Measurements from ENCODE around the gene AFMID. TPM values are rescaled to one million over a fixed set of nuclear protein-coding genes. Genes with fewer than 3 reads are reported as not detected.

AFMID gene
- total and polyA plus RNA-seq, 2 of the 8 experiments (the other 6 are each of a cell fraction or from before 2014, with no cell fraction given): 49.0 to 53.0 TPM

DNA sequence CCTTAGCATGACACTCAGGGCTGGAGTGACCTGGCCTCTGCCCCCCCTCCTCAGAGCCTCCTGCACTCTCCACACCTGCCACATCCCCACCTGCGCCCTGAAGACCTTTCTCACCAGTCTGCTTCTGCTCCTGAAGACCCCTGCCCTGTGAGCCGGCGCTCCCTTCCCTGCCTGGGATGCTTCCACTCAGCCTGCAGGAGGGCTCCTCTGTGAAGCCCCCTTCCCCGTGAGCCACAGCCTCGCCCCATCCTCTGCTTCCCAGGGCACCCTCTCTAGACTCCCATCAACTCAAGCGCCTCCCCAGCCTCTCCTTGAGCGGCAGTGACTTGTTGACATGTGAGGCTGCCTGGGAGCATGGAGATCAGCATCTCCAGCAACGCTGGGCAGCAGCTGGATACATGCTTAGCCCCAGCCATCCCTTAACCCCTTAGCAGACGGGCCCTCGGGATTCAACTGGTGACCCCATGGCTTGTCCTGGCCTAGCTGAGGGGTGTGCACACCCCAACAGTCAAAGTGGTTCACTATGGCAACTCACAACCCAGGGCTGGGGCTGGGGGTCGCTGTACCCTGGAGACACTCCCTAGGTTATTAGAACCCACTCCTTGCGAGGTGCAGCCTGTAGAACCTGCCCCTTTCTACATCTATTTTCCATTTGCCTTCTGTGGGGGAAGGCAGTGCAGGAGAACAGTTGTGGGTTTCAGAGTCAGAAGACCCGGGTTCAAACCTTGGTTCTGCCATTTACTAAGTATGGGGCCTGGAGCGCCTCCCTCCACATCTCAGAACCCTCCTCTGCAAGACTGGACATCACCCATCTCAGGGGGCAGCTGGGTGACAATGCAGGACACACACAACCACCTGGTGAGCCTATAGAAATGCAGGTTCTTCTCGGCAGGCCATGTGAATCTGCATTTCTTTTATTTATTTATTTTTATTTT lies 65.8 kb downstream of the AFMID start:
- peak overlapping the region; percentile 68; the same call in 1 of the 2 replicates for H2AK5ac ChIP-seq (ENCODE audit: low read depth, low read length)
- POLR2A ChIA-PET (ENCODE audit: partially characterized antibody): interaction anchor here (0.6 to 2.8 kb wide), 3 partner anchors 16 to 214 kb away, joined by 3 to 11 read pairs (median 6); no protein-coding TSS in a partner anchor

More for the DNA sequence above, 65.8 kb downstream of the AFMID start:
- CTCF ChIA-PET (ENCODE audit: partially characterized antibody): interaction anchor here (0.6 to 5.6 kb wide), 11 partner anchors 14 to 170 kb away, joined by 3 to 53 read pairs (median 28); partner anchors contain the start of gene TMEM235
- H2BK20ac ChIP-seq (ENCODE audit: low read length): no peak overlapping the region
- no peak overlapping the region for H3K14ac ChIP-seq (ENCODE audit: insufficient read length)
- no peak overlapping the region for H3K4me3 ChIP-seq (ENCODE audit: extremely low read depth in 1 of 4, insufficient read depth in 2 of 4, low read depth in 3 of 4, low read length in 4 of 4)
- H3K36me3 ChIP-seq (ENCODE audit: control insufficient read depth in 2 of 4, insufficient read depth in 4 of 4, low read length in 3 of 4): no peaks in the 10 kb centered on the region
- no peak overlapping the region for H2BK15ac ChIP-seq (ENCODE audit: low read length)
- H3K4me2 ChIP-seq (ENCODE audit: insufficient read depth in 1 of 2, low read depth in 2 of 2, low read length in 2 of 2): peak overlapping the region in 1 of 2 experiments; percentile 61; a peak in 2 of 4 replicates
- no peak overlapping the region for H2AFZ ChIP-seq (ENCODE audit: low read length)
- H3K4ac ChIP-seq (replicated peaks; ENCODE audit: insufficient read length, low read depth, low read length): no peak overlapping the region
- 87% methylated on average over 14 of the region's 15 CpGs; no CpG with 5 or more reads in 1 of the 2 experiments for WGBS, 2 experiments (ENCODE audit: extremely low coverage in 1 of 2, insufficient coverage in 1 of 2, insufficient read length in 1 of 2, insufficient replicate concordance in 2 of 2, low coverage in 1 of 2, low lambda C conversion rate in 2 of 2, missing lambda C conversion rate in 1 of 2)
- H3K4me1 ChIP-seq (replicated peaks in 1 of 4; ENCODE audit: control insufficient read depth in 3 of 4, insufficient read depth in 4 of 4, low read length in 3 of 4): peaks cover 0 to 33% (median 24%) of the 10 kb centered on the region in 4 experiments; a peak in 6 of 7 replicates
- no peaks in the 10 kb centered on the region for H3K79me2 ChIP-seq (ENCODE audit: control insufficient read depth in 1 of 2, insufficient read depth in 2 of 2, low read length in 2 of 2)
- DNase-seq (ENCODE audit: low read depth in 1 of 2, low spot score in 2 of 2) (no peak), FAIRE-seq (no peak)
- peak overlapping the region; percentile 4 for H4K5ac ChIP-seq (ENCODE audit: insufficient read length, low read depth, low read length)
- H2BK120ac ChIP-seq (replicated peaks; ENCODE audit: low read depth, low read length): no peak overlapping the region
- no peak overlapping the region for H3K18ac ChIP-seq (ENCODE audit: extremely low read depth, low read length)
- H3K79me1 ChIP-seq (ENCODE audit: low read depth, low read length): no peaks in the 10 kb centered on the region
- peaks cover 0 to 1% of the 10 kb centered on the region in 2 experiments for H4K20me1 ChIP-seq (replicated peaks in 1 of 2; ENCODE audit: control insufficient read depth in 1 of 2, insufficient read depth in 2 of 2, low read length in 2 of 2)
- no peak overlapping the region for H3K23ac ChIP-seq (ENCODE audit: insufficient read length)
- no peak overlapping the region for H2BK5ac ChIP-seq (ENCODE audit: low read depth, low read length)
- H3K56ac ChIP-seq (replicated peaks; ENCODE audit: insufficient read length, low read depth, low read length): no peak overlapping the region
- H4K8ac ChIP-seq (ENCODE audit: extremely low read depth, insufficient read depth, low read length): peak overlapping the region; percentile 62; the same call in 1 of the 2 replicates
- no peak overlapping the region for H4K91ac ChIP-seq (replicated peaks; ENCODE audit: insufficient read length, low read length)
- H3K27me3 ChIP-seq (replicated peaks in 1 of 4; ENCODE audit: control insufficient read depth in 3 of 4, extremely low read depth in 1 of 4, insufficient read depth in 3 of 4, low read length in 3 of 4): no peaks in the 10 kb centered on the region
- peaks cover 4% of the 10 kb centered on the region; the same call in 1 of the 2 replicates for H3K23me2 ChIP-seq (ENCODE audit: low read depth, low read length)
- no peak overlapping the region; the same call in 1 of the 2 replicates for H2BK12ac ChIP-seq (ENCODE audit: low read depth, low read length)
- no peaks in the 10 kb centered on the region for H3K9me3 ChIP-seq (ENCODE audit: insufficient read depth in 2 of 2, low read depth in 1 of 2, low read length in 1 of 2)
- no peak overlapping the region for H3K27ac ChIP-seq (ENCODE audit: low read depth, low read length)
- TF ChIP-seq CEBPB (IDR thresholded peaks at IDR 0.05; ENCODE audit: low read depth, low read length) (no peak), CREB1 (IDR thresholded peaks at IDR 0.05) (no peak), KDM5A (IDR thresholded peaks at IDR 0.05; ENCODE audit: low read length) (no peak), POLR2A (IDR thresholded peaks at IDR 0.05; ENCODE audit: control extremely low read depth in 1 of 2, low read depth in 2 of 2, low read length in 2 of 2) (no peak), TAF7 (optimal IDR thresholded peaks at IDR 0.05; ENCODE audit: borderline replicate concordance, low read depth, low read length) (no peak), CBX8 (IDR thresholded peaks at IDR 0.05; ENCODE audit: borderline replicate concordance, low read depth, low read length) (no peak), RFX5 (IDR thresholded peaks at IDR 0.05; ENCODE audit: borderline replicate concordance, low read depth, low read length) (no peak), BCL11A (IDR thresholded peaks at IDR 0.05; ENCODE audit: low read depth in 2 of 2, low read length in 2 of 2) (no peak)
- H3K9ac ChIP-seq (replicated peaks in 1 of 4; ENCODE audit: extremely low read depth in 1 of 4, low read depth in 3 of 4, low read length in 3 of 4): no peak overlapping the region

All from H1 (cell line).